Esophagus (tissue), 2 donors: ENCODE results near the gene TMEM150A. TPM values are rescaled to one million over a fixed set of nuclear protein-coding genes. Genes with fewer than 3 reads are reported as not detected.
"Not testable (repeated sequence)": the region's sequence is repeated elsewhere in the genome, so short reads cannot be mapped to it uniquely, and the experiment has no call there.

Experiments used
- H3K27ac ChIP-seq, 2 donors: one replicate each; pipeline ENCODE4 v1.5.1; 2013; ENCODE audit warnings: low read depth in 2 of 2, mild to moderate bottlenecking in 2 of 2, inconsistent platforms in 1 of 2, low read length in 1 of 2, moderate library complexity in 1 of 2
- H3K27me3 ChIP-seq, 2 donors: one replicate each; pipeline ENCODE4 v1.6.1; 2013; ENCODE audit warnings: low read length in 2 of 2, control low read depth in 1 of 2, mild to moderate bottlenecking in 1 of 2; ENCODE audit not compliant: insufficient read depth in 2 of 2, control insufficient read depth in 1 of 2
- H3K36me3 ChIP-seq, 2 donors: one replicate each; pipeline ENCODE4 v1.6.1; 2013; ENCODE audit warnings: low read length in 1 of 2; ENCODE audit not compliant: control insufficient read depth in 2 of 2, insufficient read depth in 2 of 2
- H3K4me1 ChIP-seq, 2 donors: one replicate each; pipeline ENCODE4 v1.6.1; 2013; ENCODE audit warnings: low read length in 1 of 2; ENCODE audit not compliant: control insufficient read depth in 2 of 2, insufficient read depth in 2 of 2
- H3K4me3 ChIP-seq, 2 donors: one replicate each; pipeline ENCODE4 v1.5.1; 2013; ENCODE audit warnings: low read length in 2 of 2, mild to moderate bottlenecking in 2 of 2, low read depth in 1 of 2, moderate library complexity in 1 of 2
- H3K9me3 ChIP-seq, 2 donors: one replicate each; pipeline ENCODE4 v1.6.1; 2013; ENCODE audit warnings: mild to moderate bottlenecking in 2 of 2, low read depth in 1 of 2, low read length in 1 of 2, moderate library complexity in 1 of 2; ENCODE audit not compliant: control insufficient read depth in 2 of 2, insufficient read depth in 1 of 2
- WGBS, 2 donors: extraction: QIAGEN DNeasy Blood & Tissue Kit; methylation state at CpG; one replicate each; pipeline ENCODE4 v1.1.7; 2013; 5-methylcytosine and 5-hydroxymethylcytosine counted together
- polyA plus RNA-seq, 2 donors: library from polyadenylated mRNA; stranded (reverse); fragments of 200-250 nt; gene quantifications; one replicate each; pipeline ENCODE4 v1.2.3, GENCODE V29; 2013
- donor health status: healthy with polysubstance abuse.
- donor health status: Bipolar disorder and iron deficiency.

TMEM150A gene
- polyA plus RNA-seq, 2 donors, result 9.3 to 9.9 TPM

GRCh38 chr2:85560812-85561279 is 41.7 kb downstream of the TMEM150A start:
- H3K27me3 ChIP-seq, result no peaks in the 10 kb centered on the region
- H3K36me3 ChIP-seq, result peaks cover 4 to 6% of the 10 kb centered on the region in 2 donors
- H3K4me3 ChIP-seq, result peak overlapping the region; percentile 69 to 90
- H3K9me3 ChIP-seq, result no peaks in the 10 kb centered on the region
- 3 to 4% methylated on average over 14 of the region's 14 CpGs for WGBS, 2 donors
- peak overlapping the region; percentile 50 to 87 for H3K27ac ChIP-seq
- no peaks in the 10 kb centered on the region for H3K4me1 ChIP-seq

- WGBS, 2 donors, result 80 to 81% methylated on average over 12 of the region's 12 CpGs
- H3K4me3 ChIP-seq, result peak overlapping the region; percentile 69 to 90
These were observed 42.1 kb downstream of the TMEM150A start for GRCh38 chr2:85560403-85560726.

GRCh38 chr2:85558160-85558559 is 44.3 kb downstream of the TMEM150A start:
- 96 to 98% methylated on average over 1 of the region's 1 CpG for WGBS, 2 donors
- peaks cover 11 to 15% of the 10 kb centered on the region in 2 donors for H3K36me3 ChIP-seq
- H3K4me1 ChIP-seq, result no peaks in the 10 kb centered on the region
- no peaks in the 10 kb centered on the region for H3K27me3 ChIP-seq
- no peak overlapping the region for H3K4me3 ChIP-seq
- H3K9me3 ChIP-seq, result no peaks in the 10 kb centered on the region
- H3K27ac ChIP-seq, result no peak overlapping the region

More at GRCh38 chr2:85560403-85560726, 42.1 kb downstream of the TMEM150A start:
- not testable (repeated sequence) for H3K36me3 ChIP-seq, H3K9me3 ChIP-seq, H3K4me1 ChIP-seq, H3K27me3 ChIP-seq, H3K27ac ChIP-seq

GRCh38 chr2:85557130-85557529 is 45.4 kb downstream of the TMEM150A start:
- no peaks in the 10 kb centered on the region for H3K27me3 ChIP-seq
- no peak overlapping the region for H3K4me3 ChIP-seq
- H3K36me3 ChIP-seq, result peaks cover 20 to 22% of the 10 kb centered on the region in 2 donors
- H3K27ac ChIP-seq, result no peak overlapping the region
- no peaks in the 10 kb centered on the region for H3K4me1 ChIP-seq
- H3K9me3 ChIP-seq, result no peaks in the 10 kb centered on the region
- 93 to 94% methylated on average over 5 of the region's 5 CpGs for WGBS, 2 donors

GRCh38 chr2:85554980-85555612 is 47.4 kb downstream of the TMEM150A start:
- Histone ChIP-seq H3K27me3 (no peaks in the 10 kb centered on the region), H3K36me3 (peaks cover 22 to 24% of the 10 kb centered on the region in 2 donors), H3K9me3 (no peaks in the 10 kb centered on the region), H3K27ac (no peak overlapping the region), H3K4me1 (no peaks in the 10 kb centered on the region), H3K4me3 (no peak overlapping the region)
- 91 to 96% methylated on average over 3 of the region's 3 CpGs for WGBS, 2 donors

- Histone ChIP-seq H3K27me3 (no peaks in the 10 kb centered on the region), H3K27ac (no peak overlapping the region), H3K4me3 (no peak overlapping the region), H3K9me3 (no peaks in the 10 kb centered on the region), H3K36me3 (peaks cover 21% of the 10 kb centered on the region in 2 donors), H3K4me1 (no peaks in the 10 kb centered on the region)
- 82 to 84% methylated on average over 6 of the region's 6 CpGs for WGBS, 2 donors
These were observed 49.3 kb downstream of the TMEM150A start for GRCh38 chr2:85553184-85553583.

- H3K4me3 ChIP-seq, result no peak overlapping the region
- WGBS, 2 donors, result 66 to 69% methylated on average over 9 of the region's 9 CpGs
- no peaks in the 10 kb centered on the region for H3K9me3 ChIP-seq
- no peaks in the 10 kb centered on the region for H3K4me1 ChIP-seq
- no peak overlapping the region for H3K27ac ChIP-seq
- no peaks in the 10 kb centered on the region for H3K27me3 ChIP-seq
- H3K36me3 ChIP-seq, result peaks cover 21% of the 10 kb centered on the region in 2 donors
These were observed 50.5 kb downstream of the TMEM150A start for GRCh38 chr2:85551698-85552678.

- H3K4me3 ChIP-seq, result no peak overlapping the region
- no peaks in the 10 kb centered on the region for H3K9me3 ChIP-seq
- no peaks in the 10 kb centered on the region for H3K27me3 ChIP-seq
- no peaks in the 10 kb centered on the region for H3K4me1 ChIP-seq
- WGBS, 2 donors, result 85 to 88% methylated on average over 10 of the region's 10 CpGs
- H3K36me3 ChIP-seq, result peaks cover 21 to 23% of the 10 kb centered on the region in 2 donors
- H3K27ac ChIP-seq, result no peak overlapping the region
These were observed 52.0 kb downstream of the TMEM150A start for GRCh38 chr2:85550486-85550885.

GRCh38 chr2:85549826-85550225 is 52.7 kb downstream of the TMEM150A start:
- no peaks in the 10 kb centered on the region for H3K27me3 ChIP-seq
- WGBS, 2 donors, result 52 to 60% methylated on average over 4 of the region's 4 CpGs
- peak overlapping the region in 1 of 2 donors; percentile 26 for H3K27ac ChIP-seq
- peaks cover 18 to 21% of the 10 kb centered on the region in 2 donors for H3K36me3 ChIP-seq
- no peaks in the 10 kb centered on the region for H3K9me3 ChIP-seq
- H3K4me3 ChIP-seq, result no peak overlapping the region
- H3K4me1 ChIP-seq, result no peaks in the 10 kb centered on the region
